Neural cell (in vitro differentiated cells): Measurements from ENCODE around the gene ARHGDIB.

Source experiments
- EZH2 ChIP-seq: fragments of 200-600, 300-800 bp; shearing (Covaris generic), sonication (generic); IDR thresholded peaks from 2 replicates; pipeline ENCODE4 v1.6.1; 2014; ENCODE audit warnings: antibody characterized with exemption, low read length, borderline replicate concordance, mild to moderate bottlenecking; ENCODE audit not compliant: insufficient read depth, poor library complexity, severe bottlenecking
- RAD21 ChIP-seq: fragments of 450-650 bp; conservative IDR thresholded peaks from 2 replicates; pipeline ENCODE4 v1.6.1; 2014; ENCODE audit warnings: antibody characterized with exemption, mild to moderate bottlenecking, moderate library complexity
- SMC3 ChIP-seq: fragments of 450-650 bp; conservative IDR thresholded peaks from 2 replicates; pipeline ENCODE4 v1.6.1; 2014; ENCODE audit warnings: antibody characterized with exemption, mild to moderate bottlenecking, moderate library complexity; ENCODE audit not compliant: poor library complexity
- TAF1 ChIP-seq: IDR thresholded peaks from 2 replicates; pipeline ENCODE4 v1.6.1; 2012; ENCODE audit warnings: low read depth
- TF ChIP-seq, protein P1 (sequence below): fragments of 450-650 bp; IDR thresholded peaks from 2 replicates; pipeline ENCODE4 v1.5.1; 2014; ENCODE audit warnings: antibody characterized with exemption, mild to moderate bottlenecking, moderate library complexity; ENCODE audit not compliant: poor library complexity, severe bottlenecking
- TF ChIP-seq, protein P2 (sequence below): IDR thresholded peaks from 2 replicates; pipeline ENCODE4 v1.6.1; 2012; ENCODE audit warnings: borderline replicate concordance

DNA sequence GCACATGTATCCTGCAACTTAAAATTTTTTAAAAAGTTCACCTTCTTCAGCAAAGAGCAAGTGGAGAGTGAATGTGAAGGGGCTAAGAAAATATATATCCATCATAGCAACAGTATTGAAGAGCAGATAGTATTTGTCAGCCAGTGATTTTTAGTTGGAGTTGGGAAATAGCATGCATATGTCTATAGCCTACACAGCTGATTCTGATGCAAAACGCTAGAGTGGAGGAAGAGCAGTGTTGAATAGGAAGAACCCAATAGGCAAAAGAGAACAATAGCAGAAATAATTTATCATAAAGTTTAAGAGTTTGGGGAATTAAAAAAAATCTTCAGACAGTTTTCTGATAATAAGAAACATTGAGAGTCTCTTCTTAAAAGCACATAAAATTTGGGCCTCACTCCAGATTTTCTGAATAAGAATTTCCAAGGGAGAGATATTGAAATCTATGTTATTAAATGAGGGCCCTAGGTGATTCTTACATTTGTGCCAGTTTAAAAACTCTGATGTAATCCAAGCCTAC is 23.4 kb upstream of the ARHGDIB start:
- TF ChIP-seq EZH2 (no peak), SMC3 (no peak), TAF1 (no peak), RAD21 (no peak)
- TF ChIP-seq, protein P1, sequence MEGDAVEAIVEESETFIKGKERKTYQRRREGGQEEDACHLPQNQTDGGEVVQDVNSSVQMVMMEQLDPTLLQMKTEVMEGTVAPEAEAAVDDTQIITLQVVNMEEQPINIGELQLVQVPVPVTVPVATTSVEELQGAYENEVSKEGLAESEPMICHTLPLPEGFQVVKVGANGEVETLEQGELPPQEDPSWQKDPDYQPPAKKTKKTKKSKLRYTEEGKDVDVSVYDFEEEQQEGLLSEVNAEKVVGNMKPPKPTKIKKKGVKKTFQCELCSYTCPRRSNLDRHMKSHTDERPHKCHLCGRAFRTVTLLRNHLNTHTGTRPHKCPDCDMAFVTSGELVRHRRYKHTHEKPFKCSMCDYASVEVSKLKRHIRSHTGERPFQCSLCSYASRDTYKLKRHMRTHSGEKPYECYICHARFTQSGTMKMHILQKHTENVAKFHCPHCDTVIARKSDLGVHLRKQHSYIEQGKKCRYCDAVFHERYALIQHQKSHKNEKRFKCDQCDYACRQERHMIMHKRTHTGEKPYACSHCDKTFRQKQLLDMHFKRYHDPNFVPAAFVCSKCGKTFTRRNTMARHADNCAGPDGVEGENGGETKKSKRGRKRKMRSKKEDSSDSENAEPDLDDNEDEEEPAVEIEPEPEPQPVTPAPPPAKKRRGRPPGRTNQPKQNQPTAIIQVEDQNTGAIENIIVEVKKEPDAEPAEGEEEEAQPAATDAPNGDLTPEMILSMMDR: no peak
- TF ChIP-seq, protein P2, sequence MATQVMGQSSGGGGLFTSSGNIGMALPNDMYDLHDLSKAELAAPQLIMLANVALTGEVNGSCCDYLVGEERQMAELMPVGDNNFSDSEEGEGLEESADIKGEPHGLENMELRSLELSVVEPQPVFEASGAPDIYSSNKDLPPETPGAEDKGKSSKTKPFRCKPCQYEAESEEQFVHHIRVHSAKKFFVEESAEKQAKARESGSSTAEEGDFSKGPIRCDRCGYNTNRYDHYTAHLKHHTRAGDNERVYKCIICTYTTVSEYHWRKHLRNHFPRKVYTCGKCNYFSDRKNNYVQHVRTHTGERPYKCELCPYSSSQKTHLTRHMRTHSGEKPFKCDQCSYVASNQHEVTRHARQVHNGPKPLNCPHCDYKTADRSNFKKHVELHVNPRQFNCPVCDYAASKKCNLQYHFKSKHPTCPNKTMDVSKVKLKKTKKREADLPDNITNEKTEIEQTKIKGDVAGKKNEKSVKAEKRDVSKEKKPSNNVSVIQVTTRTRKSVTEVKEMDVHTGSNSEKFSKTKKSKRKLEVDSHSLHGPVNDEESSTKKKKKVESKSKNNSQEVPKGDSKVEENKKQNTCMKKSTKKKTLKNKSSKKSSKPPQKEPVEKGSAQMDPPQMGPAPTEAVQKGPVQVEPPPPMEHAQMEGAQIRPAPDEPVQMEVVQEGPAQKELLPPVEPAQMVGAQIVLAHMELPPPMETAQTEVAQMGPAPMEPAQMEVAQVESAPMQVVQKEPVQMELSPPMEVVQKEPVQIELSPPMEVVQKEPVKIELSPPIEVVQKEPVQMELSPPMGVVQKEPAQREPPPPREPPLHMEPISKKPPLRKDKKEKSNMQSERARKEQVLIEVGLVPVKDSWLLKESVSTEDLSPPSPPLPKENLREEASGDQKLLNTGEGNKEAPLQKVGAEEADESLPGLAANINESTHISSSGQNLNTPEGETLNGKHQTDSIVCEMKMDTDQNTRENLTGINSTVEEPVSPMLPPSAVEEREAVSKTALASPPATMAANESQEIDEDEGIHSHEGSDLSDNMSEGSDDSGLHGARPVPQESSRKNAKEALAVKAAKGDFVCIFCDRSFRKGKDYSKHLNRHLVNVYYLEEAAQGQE: no peak
